Endodermal cell (in vitro differentiated cells): Measurements from ENCODE around the gene BNC1. TPM values are rescaled to one million over a fixed set of nuclear protein-coding genes. Genes with fewer than 3 reads are reported as not detected.

Source experiments
- DNase-seq: peaks from one replicate; pipeline ENCODE4 v3.0.0-alpha.2; 2017
- H3K27ac ChIP-seq: 2 replicates; pipeline ENCODE4 v1.5.1; 2013; ENCODE audit warnings: mild to moderate bottlenecking, low read depth, low read length, moderate library complexity
- H3K27me3 ChIP-seq: 2 replicates; pipeline ENCODE4 v1.6.1; 2013; ENCODE audit warnings: mild to moderate bottlenecking, low read length, moderate library complexity; ENCODE audit not compliant: insufficient read depth, control insufficient read depth, poor library complexity, severe bottlenecking
- H3K36me3 ChIP-seq: 2 replicates; pipeline ENCODE4 v1.7.0; 2013; ENCODE audit warnings: mild to moderate bottlenecking, low read length, moderate library complexity; ENCODE audit not compliant: control insufficient read depth, insufficient read depth
- H3K4me1 ChIP-seq: one replicate; pipeline ENCODE4 v1.7.0; 2013; ENCODE audit warnings: low read length; ENCODE audit not compliant: control insufficient read depth, insufficient read depth
- H3K4me3 ChIP-seq: 2 replicates; pipeline ENCODE4 v1.5.1; 2013; ENCODE audit warnings: mild to moderate bottlenecking, low read length, moderate library complexity
- H3K9ac ChIP-seq: 2 replicates; pipeline ENCODE4 v1.6.1; 2013; ENCODE audit warnings: mild to moderate bottlenecking, low read length, moderate library complexity; ENCODE audit not compliant: poor library complexity, severe bottlenecking; ENCODE audit errors: extremely low read depth
- H3K9me3 ChIP-seq: 2 replicates; pipeline ENCODE4 v1.6.1; 2013; ENCODE audit warnings: mild to moderate bottlenecking, low read length, moderate library complexity; ENCODE audit not compliant: control insufficient read depth
- H3K27ac Mint-ChIP-seq: 2 replicates; pipeline ENCODE4 v1.8.0; 2020; ENCODE audit warnings: mixed read lengths
- H3K27me3 Mint-ChIP-seq: 2 replicates; pipeline ENCODE4 v1.8.0; 2021; ENCODE audit warnings: mild to moderate bottlenecking, mixed read lengths; ENCODE audit not compliant: insufficient read depth
- H3K36me3 Mint-ChIP-seq: 2 replicates; pipeline ENCODE4 v1.8.0; 2020; ENCODE audit warnings: low read depth, mixed read lengths
- H3K4me1 Mint-ChIP-seq: 2 replicates; pipeline ENCODE4 v1.8.0; 2020; ENCODE audit warnings: mixed read lengths
- H3K4me3 Mint-ChIP-seq: 2 replicates; pipeline ENCODE4 v1.8.0; 2020; ENCODE audit warnings: mild to moderate bottlenecking, moderate library complexity, mixed read lengths
- H3K9me3 Mint-ChIP-seq: 2 replicates; pipeline ENCODE4 v1.8.0; 2020; ENCODE audit warnings: mild to moderate bottlenecking, mixed read lengths
- WGBS, 2 experiments: methylation state at CpG; one replicate each; pipeline versions ENCODE4 v1.1.5 to v1.1.7; 2013; ENCODE audit warnings: missing lambda C conversion rate in 2 of 2, mixed read lengths in 1 of 2; ENCODE audit not compliant: insufficient coverage in 1 of 2, insufficient read length in 1 of 2; 5-methylcytosine and 5-hydroxymethylcytosine counted together
- total RNA-seq, 2 donors: library from RNA; stranded (reverse); fragmentation: NEBNext Ultra II Directional in 1 of 2; extraction: Animal tissue kit (Norgen Biotek cat#: 25700) in 1 of 2; gene quantifications; 2 replicates in 1 of 2; 3 replicates in 1 of 2; pipeline ENCODE4 v1.2.1, GENCODE V29; 2021
- TF ChIP-seq, protein P1 (sequence below): fragments of 200-600 bp; sonication (generic); conservative IDR thresholded peaks from 2 replicates; pipeline ENCODE4 v1.5.0; 2021; ENCODE audit warnings: antibody characterized with exemption, mild to moderate bottlenecking

Gene BNC1
- total RNA-seq, 2 donors from 2014 or later = not detected

DNA sequence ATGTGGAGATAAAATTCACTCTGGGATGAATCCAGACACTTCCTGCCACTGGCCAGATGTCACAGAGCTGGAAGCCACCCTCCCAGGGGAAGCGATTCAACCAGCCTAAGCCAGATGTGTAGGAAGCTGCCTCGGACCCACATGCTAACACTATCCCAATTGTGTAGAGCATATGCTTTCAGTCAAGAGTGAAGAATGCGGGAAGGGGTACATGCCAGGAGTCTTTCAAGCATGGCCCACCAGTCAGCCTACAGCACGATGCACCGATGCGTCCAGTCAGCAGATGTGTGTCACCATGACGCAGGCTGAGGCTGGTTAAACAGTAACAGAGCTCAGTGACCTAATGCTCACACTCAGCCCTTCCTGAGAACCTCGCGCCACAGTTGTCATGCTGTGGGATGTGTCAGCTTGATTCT lies 38.8 kb upstream of the BNC1 start:
- Mint-ChIP-seq H3K27me3 (peaks cover 3% of the 10 kb centered on the region), H3K27ac (no peak overlapping the region), H3K9me3 (no peaks in the 10 kb centered on the region), H3K4me3 (no peak overlapping the region), H3K4me1 (peaks cover 12% of the 10 kb centered on the region), H3K36me3 (no peaks in the 10 kb centered on the region)
- Histone ChIP-seq H3K36me3 (no peaks in the 10 kb centered on the region), H3K27me3 (no peaks in the 10 kb centered on the region), H3K9ac (no peak overlapping the region), H3K27ac (no peak overlapping the region), H3K4me1 (peaks cover 8% of the 10 kb centered on the region), H3K4me3 (no peak overlapping the region), H3K9me3 (no peaks in the 10 kb centered on the region)
- TF ChIP-seq, protein P1, sequence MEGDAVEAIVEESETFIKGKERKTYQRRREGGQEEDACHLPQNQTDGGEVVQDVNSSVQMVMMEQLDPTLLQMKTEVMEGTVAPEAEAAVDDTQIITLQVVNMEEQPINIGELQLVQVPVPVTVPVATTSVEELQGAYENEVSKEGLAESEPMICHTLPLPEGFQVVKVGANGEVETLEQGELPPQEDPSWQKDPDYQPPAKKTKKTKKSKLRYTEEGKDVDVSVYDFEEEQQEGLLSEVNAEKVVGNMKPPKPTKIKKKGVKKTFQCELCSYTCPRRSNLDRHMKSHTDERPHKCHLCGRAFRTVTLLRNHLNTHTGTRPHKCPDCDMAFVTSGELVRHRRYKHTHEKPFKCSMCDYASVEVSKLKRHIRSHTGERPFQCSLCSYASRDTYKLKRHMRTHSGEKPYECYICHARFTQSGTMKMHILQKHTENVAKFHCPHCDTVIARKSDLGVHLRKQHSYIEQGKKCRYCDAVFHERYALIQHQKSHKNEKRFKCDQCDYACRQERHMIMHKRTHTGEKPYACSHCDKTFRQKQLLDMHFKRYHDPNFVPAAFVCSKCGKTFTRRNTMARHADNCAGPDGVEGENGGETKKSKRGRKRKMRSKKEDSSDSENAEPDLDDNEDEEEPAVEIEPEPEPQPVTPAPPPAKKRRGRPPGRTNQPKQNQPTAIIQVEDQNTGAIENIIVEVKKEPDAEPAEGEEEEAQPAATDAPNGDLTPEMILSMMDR = no peak
- WGBS, 2 experiments = 94 to 95% methylated on average over 7 to 9 of the region's 9 CpGs
- DNase-seq = no peak

DNA sequence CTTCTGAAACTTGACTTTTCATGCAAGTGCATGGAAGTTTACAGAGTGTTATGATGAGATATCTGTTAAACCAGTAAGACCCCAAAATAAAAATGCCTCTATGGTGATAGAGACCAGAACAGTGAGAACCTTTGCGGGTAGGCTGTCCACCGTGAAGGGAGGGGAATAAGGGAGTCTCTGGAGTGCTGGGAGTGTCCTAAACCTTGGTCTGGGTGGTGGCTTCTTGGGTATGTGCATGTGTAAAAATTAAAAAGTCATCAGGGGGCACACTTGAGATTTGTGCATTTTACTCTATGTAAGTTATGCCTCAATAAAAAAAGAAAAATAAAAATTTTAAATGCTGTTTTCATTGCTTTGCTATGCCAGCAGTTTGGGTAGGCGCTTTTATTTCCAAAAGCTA lies 38.2 kb upstream of the BNC1 start:
- Mint-ChIP-seq H3K4me1 (peaks cover 12% of the 10 kb centered on the region), H3K36me3 (no peaks in the 10 kb centered on the region), H3K27me3 (peaks cover 3% of the 10 kb centered on the region), H3K4me3 (no peak overlapping the region), H3K27ac (no peak overlapping the region), H3K9me3 (no peaks in the 10 kb centered on the region)
- H3K9ac ChIP-seq = no peak overlapping the region
- 95% methylated on average over 3 of the region's 3 CpGs; no CpG with 5 or more reads in 1 of the 2 experiments for WGBS, 2 experiments
- no peak overlapping the region for H3K27ac ChIP-seq
- no peak for DNase-seq
- H3K4me3 ChIP-seq = no peak overlapping the region
- no peaks in the 10 kb centered on the region for H3K9me3 ChIP-seq
- TF ChIP-seq, protein P1 = no peak
- H3K4me1 ChIP-seq = peaks cover 8% of the 10 kb centered on the region
- no peaks in the 10 kb centered on the region for H3K27me3 ChIP-seq
- no peaks in the 10 kb centered on the region for H3K36me3 ChIP-seq

DNA sequence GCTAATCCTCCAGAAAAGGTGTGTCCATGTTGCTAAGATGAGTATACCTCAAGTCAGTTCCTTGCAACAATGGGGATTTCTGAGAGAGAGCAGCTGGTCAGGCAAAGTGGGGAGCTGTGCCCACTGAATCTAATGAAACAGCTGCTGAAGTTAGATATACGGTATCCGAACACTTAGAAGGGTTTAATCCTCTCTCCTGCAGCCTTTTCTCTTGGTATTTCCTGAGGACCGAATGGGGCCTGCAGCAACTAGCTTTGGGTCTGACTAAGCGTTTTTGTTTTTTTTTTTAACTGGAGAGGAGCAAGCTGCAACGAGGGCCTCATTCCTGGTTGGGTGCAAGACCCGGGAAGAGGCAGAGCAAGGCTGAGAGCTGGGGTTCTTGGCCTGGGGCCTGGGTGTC lies 37.6 kb upstream of the BNC1 start:
- peaks cover 12% of the 10 kb centered on the region for H3K4me1 Mint-ChIP-seq
- Histone ChIP-seq H3K27ac (no peak overlapping the region), H3K36me3 (no peaks in the 10 kb centered on the region), H3K4me1 (peaks cover 8% of the 10 kb centered on the region), H3K9ac (no peak overlapping the region), H3K4me3 (no peak overlapping the region), H3K9me3 (no peaks in the 10 kb centered on the region), H3K27me3 (no peaks in the 10 kb centered on the region)
- no peak for DNase-seq
- TF ChIP-seq, protein P1 = no peak
- WGBS, 2 experiments = 55 to 72% methylated on average over 3 to 6 of the region's 6 CpGs
- H3K9me3 Mint-ChIP-seq = no peaks in the 10 kb centered on the region
- H3K36me3 Mint-ChIP-seq = no peaks in the 10 kb centered on the region
- no peak overlapping the region for H3K4me3 Mint-ChIP-seq
- no peak overlapping the region for H3K27ac Mint-ChIP-seq
- H3K27me3 Mint-ChIP-seq = peaks cover 3% of the 10 kb centered on the region
